Nephron progenitor cell (in vitro differentiated cells): Measurements from ENCODE around the gene NUPR1.

Experiments used
- DNase-seq: peaks from one replicate; pipeline ENCODE4 v3.0.0; 2021
- H3K27ac Mint-ChIP-seq: 2 replicates; pipeline ENCODE4 v1.8.0; 2021; ENCODE audit warnings: mild to moderate bottlenecking, moderate library complexity, mixed read lengths
- H3K27me3 Mint-ChIP-seq: 2 replicates; pipeline ENCODE4 v1.8.0; 2021; ENCODE audit warnings: mild to moderate bottlenecking, low read depth, mixed read lengths; ENCODE audit not compliant: poor library complexity
- H3K36me3 Mint-ChIP-seq: 2 replicates; pipeline ENCODE4 v1.8.0; 2021; ENCODE audit warnings: low read depth, mixed read lengths
- H3K4me1 Mint-ChIP-seq: 2 replicates; pipeline ENCODE4 v1.8.0; 2021; ENCODE audit warnings: mixed read lengths
- H3K4me3 Mint-ChIP-seq: 2 replicates; pipeline ENCODE4 v1.8.0; 2021; ENCODE audit warnings: mild to moderate bottlenecking, moderate library complexity, mixed read lengths
- H3K9me3 Mint-ChIP-seq: 2 replicates; pipeline ENCODE4 v1.8.0; 2021; ENCODE audit warnings: mild to moderate bottlenecking, moderate library complexity, mixed read lengths
- TF ChIP-seq, protein P1 (sequence below): fragments of 200-600 bp; sonication (generic); IDR thresholded peaks from 2 replicates; pipeline ENCODE4 v1.5.0; 2021; ENCODE audit warnings: antibody characterized with exemption

Gene NUPR1

GRCh38 chr16:28538733-28539596, at the start of gene NUPR1:
Gene NUPR1 (minus strand): TSS chr16:28538974. CDS start chr16:28538907, 67 bp downstream.
- TF ChIP-seq, protein P1, sequence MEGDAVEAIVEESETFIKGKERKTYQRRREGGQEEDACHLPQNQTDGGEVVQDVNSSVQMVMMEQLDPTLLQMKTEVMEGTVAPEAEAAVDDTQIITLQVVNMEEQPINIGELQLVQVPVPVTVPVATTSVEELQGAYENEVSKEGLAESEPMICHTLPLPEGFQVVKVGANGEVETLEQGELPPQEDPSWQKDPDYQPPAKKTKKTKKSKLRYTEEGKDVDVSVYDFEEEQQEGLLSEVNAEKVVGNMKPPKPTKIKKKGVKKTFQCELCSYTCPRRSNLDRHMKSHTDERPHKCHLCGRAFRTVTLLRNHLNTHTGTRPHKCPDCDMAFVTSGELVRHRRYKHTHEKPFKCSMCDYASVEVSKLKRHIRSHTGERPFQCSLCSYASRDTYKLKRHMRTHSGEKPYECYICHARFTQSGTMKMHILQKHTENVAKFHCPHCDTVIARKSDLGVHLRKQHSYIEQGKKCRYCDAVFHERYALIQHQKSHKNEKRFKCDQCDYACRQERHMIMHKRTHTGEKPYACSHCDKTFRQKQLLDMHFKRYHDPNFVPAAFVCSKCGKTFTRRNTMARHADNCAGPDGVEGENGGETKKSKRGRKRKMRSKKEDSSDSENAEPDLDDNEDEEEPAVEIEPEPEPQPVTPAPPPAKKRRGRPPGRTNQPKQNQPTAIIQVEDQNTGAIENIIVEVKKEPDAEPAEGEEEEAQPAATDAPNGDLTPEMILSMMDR, result no peak
- no peak for DNase-seq
- Mint-ChIP-seq H3K27ac (peak within 1 kb of the TSS; percentile 86), H3K27me3 (peaks cover 17% of the 10 kb centered on the region), H3K9me3 (no peaks in the 10 kb centered on the region), H3K4me3 (no peak within 1 kb of the TSS), H3K36me3 (no peaks in the 10 kb centered on the region), H3K4me1 (peaks cover 11% of the 10 kb centered on the region)

GRCh38 chr16:28587386-28587785, 48.6 kb upstream of the NUPR1 start:
- H3K36me3 Mint-ChIP-seq, result peaks cover 49% of the 10 kb centered on the region
- DNase-seq, result no peak
- TF ChIP-seq, protein P1, result no peak
- no peak overlapping the region for H3K4me3 Mint-ChIP-seq
- no peaks in the 10 kb centered on the region for H3K9me3 Mint-ChIP-seq
- peak overlapping the region; percentile 84 for H3K27ac Mint-ChIP-seq
- H3K4me1 Mint-ChIP-seq, result no peaks in the 10 kb centered on the region
- peaks cover under 1% of the 10 kb centered on the region for H3K27me3 Mint-ChIP-seq

- no peaks in the 10 kb centered on the region for H3K4me1 Mint-ChIP-seq
- TF ChIP-seq, protein P1, result no peak
- H3K9me3 Mint-ChIP-seq, result no peaks in the 10 kb centered on the region
- H3K27me3 Mint-ChIP-seq, result peaks cover 7% of the 10 kb centered on the region
- no peak overlapping the region for H3K27ac Mint-ChIP-seq
- no peak overlapping the region for H3K4me3 Mint-ChIP-seq
- H3K36me3 Mint-ChIP-seq, result peaks cover 48% of the 10 kb centered on the region
- no peak for DNase-seq
These were observed 47.7 kb upstream of the NUPR1 start for GRCh38 chr16:28586466-28586865.

DNA sequence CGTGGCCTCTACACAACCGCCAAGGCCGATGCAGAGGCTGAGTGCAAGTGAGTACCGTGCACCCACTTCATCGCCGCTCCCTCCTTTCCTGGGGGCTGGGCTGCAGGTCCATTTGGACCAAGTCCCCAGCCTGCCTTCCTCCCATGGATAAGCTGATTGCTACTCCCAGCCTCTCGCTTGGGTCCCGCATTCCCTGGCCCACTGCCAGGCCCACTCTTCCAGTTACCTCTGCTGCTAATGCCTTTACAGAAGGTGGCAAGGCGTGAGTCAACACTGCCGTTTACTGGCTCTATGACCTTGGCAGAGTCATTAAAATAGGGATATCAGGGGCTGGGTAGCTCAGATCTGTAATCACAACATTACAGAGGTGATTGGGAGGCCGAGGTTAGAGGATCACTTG, 46.9 kb upstream of the NUPR1 start:
- DNase-seq, result no peak
- H3K36me3 Mint-ChIP-seq, result peaks cover 53% of the 10 kb centered on the region
- no peak overlapping the region for H3K4me3 Mint-ChIP-seq
- no peaks in the 10 kb centered on the region for H3K4me1 Mint-ChIP-seq
- TF ChIP-seq, protein P1, result no peak
- H3K27me3 Mint-ChIP-seq, result peaks cover 7% of the 10 kb centered on the region
- H3K9me3 Mint-ChIP-seq, result no peaks in the 10 kb centered on the region
- H3K27ac Mint-ChIP-seq, result peak overlapping the region; percentile 87

DNA sequence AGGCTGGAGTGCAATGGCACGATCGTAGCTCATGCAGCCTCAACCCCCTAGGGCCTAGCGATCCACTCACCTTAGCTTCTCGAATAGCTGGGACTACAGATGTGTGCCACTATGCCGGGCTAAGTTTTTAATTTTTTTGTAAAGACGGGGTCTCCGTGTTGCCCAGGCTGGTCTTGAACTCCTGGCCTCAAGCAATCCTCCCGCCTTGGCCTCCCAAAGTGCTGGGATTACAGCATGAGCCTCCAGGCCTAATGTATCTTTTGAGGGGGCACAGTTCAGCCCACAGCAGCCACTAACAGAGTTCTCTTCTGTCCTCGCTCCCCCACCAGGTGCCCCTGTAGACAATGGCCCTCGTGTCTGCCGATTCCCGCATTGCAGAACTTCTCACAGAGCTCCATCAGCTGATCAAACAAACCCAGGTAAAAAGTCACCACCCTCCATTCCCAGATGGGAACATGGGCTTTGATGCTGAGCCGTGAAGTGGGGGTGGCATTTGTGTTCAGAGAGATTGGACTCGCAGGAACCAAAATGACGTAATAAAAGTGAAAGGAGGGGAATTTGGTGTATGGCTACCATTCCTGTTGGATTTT, 42.0 kb upstream of the NUPR1 start:
- no peak overlapping the region for H3K4me3 Mint-ChIP-seq
- peaks cover 7% of the 10 kb centered on the region for H3K27me3 Mint-ChIP-seq
- TF ChIP-seq, protein P1, result no peak
- H3K36me3 Mint-ChIP-seq, result peaks cover 52% of the 10 kb centered on the region
- no peak overlapping the region for H3K27ac Mint-ChIP-seq
- no peak for DNase-seq
- H3K4me1 Mint-ChIP-seq, result no peaks in the 10 kb centered on the region
- H3K9me3 Mint-ChIP-seq, result no peaks in the 10 kb centered on the region
